ENCODE measurements around the gene MAPKAPK2.

The MAPKAPK2 gene

GRCh38 chr1:206723462-206723804, 38.7 kb downstream of the MAPKAPK2 start:
- no peak overlapping the region for H3K4ac ChIP-seq (ENCODE audit: low read depth, low read length)
- H3K79me1 ChIP-seq (ENCODE audit: low read length), result peaks cover 28% of the 10 kb centered on the region
- H3K4me2 ChIP-seq (ENCODE audit: low read length), result no peak overlapping the region
- H3K23ac ChIP-seq (ENCODE audit: low read length), result no peak overlapping the region
- no peak overlapping the region for H2BK120ac ChIP-seq (ENCODE audit: low read depth, low read length)
- peaks cover 16% of the 10 kb centered on the region for H3K79me2 ChIP-seq (ENCODE audit: control insufficient read depth, insufficient read depth, low read length)
- H3K4me3 ChIP-seq (ENCODE audit: low read length), result no peak overlapping the region
- H4K8ac ChIP-seq (ENCODE audit: low read depth, low read length), result no peak overlapping the region
- H2AK5ac ChIP-seq (ENCODE audit: low read length), result no peak overlapping the region
- no peak overlapping the region for H2BK5ac ChIP-seq (ENCODE audit: low read length)
- no peak for DNase-seq
- no peak overlapping the region for H4K5ac ChIP-seq (ENCODE audit: low read length)
- no peak overlapping the region for H3K9ac ChIP-seq (ENCODE audit: low read length)
- no peaks in the 10 kb centered on the region for H3K27me3 ChIP-seq (ENCODE audit: insufficient read depth, low read length, poor library complexity)
- no peaks in the 10 kb centered on the region for H3K36me3 ChIP-seq (ENCODE audit: control insufficient read depth, insufficient read depth, low read length)
- H2BK15ac ChIP-seq (replicated peaks; ENCODE audit: low read depth), result no peak overlapping the region
- peaks cover 12% of the 10 kb centered on the region for H3K4me1 ChIP-seq (ENCODE audit: control insufficient read depth, low read depth, low read length)
- no CpG with 5 or more reads among the region's 4 CpGs for whole genome bisulfite sequencing (ENCODE audit: extremely low coverage, insufficient coverage, low lambda C conversion rate)
- no peak overlapping the region for H3K27ac ChIP-seq (ENCODE audit: low read depth, low read length)
- no peak overlapping the region for H3K56ac ChIP-seq (ENCODE audit: low read length)
- H3K18ac ChIP-seq (ENCODE audit: low read length), result no peak overlapping the region

GRCh38 chr1:206723805-206724472, 39.2 kb downstream of the MAPKAPK2 start:
- no peak overlapping the region for H2AK5ac ChIP-seq (ENCODE audit: low read length)
- no peaks in the 10 kb centered on the region for H3K27me3 ChIP-seq (ENCODE audit: insufficient read depth, low read length, poor library complexity)
- no peak overlapping the region for H3K18ac ChIP-seq (ENCODE audit: low read length)
- H4K8ac ChIP-seq (ENCODE audit: low read depth, low read length), result no peak overlapping the region
- peak overlapping the region; percentile 17 for H3K56ac ChIP-seq (ENCODE audit: low read length)
- H2BK5ac ChIP-seq (ENCODE audit: low read length), result no peak overlapping the region
- no peak overlapping the region for H2BK15ac ChIP-seq (replicated peaks; ENCODE audit: low read depth)
- no peak overlapping the region for H3K4me3 ChIP-seq (ENCODE audit: low read length)
- H3K79me2 ChIP-seq (ENCODE audit: control insufficient read depth, insufficient read depth, low read length), result peaks cover 16% of the 10 kb centered on the region
- H3K36me3 ChIP-seq (ENCODE audit: control insufficient read depth, insufficient read depth, low read length), result no peaks in the 10 kb centered on the region
- H2BK120ac ChIP-seq (ENCODE audit: low read depth, low read length), result no peak overlapping the region
- no CpG with 5 or more reads among the region's 12 CpGs for WGBS (ENCODE audit: extremely low coverage, insufficient coverage, low lambda C conversion rate)
- peaks cover 12% of the 10 kb centered on the region for H3K4me1 ChIP-seq (ENCODE audit: control insufficient read depth, low read depth, low read length)
- DNase-seq, result peak; percentile 81
- H3K79me1 ChIP-seq (ENCODE audit: low read length), result peaks cover 31% of the 10 kb centered on the region
- no peak overlapping the region for H3K4me2 ChIP-seq (ENCODE audit: low read length)
- H4K5ac ChIP-seq (ENCODE audit: low read length), result no peak overlapping the region
- H3K23ac ChIP-seq (ENCODE audit: low read length), result peak overlapping the region; percentile 53
- H3K9ac ChIP-seq (ENCODE audit: low read length), result no peak overlapping the region
- H3K27ac ChIP-seq (ENCODE audit: low read depth, low read length), result peak overlapping the region; percentile 10
- H3K4ac ChIP-seq (ENCODE audit: low read depth, low read length), result no peak overlapping the region

GRCh38 chr1:206725109-206725963, 40.6 kb downstream of the MAPKAPK2 start:
- Histone ChIP-seq H2BK15ac (replicated peaks; ENCODE audit: low read depth) (no peak overlapping the region), H3K27me3 (ENCODE audit: insufficient read depth, low read length, poor library complexity) (no peaks in the 10 kb centered on the region), H3K18ac (ENCODE audit: low read length) (no peak overlapping the region), H3K36me3 (ENCODE audit: control insufficient read depth, insufficient read depth, low read length) (no peaks in the 10 kb centered on the region), H2BK5ac (ENCODE audit: low read length) (no peak overlapping the region), H3K27ac (ENCODE audit: low read depth, low read length) (no peak overlapping the region), H3K79me2 (ENCODE audit: control insufficient read depth, insufficient read depth, low read length) (peaks cover 11% of the 10 kb centered on the region), H4K5ac (ENCODE audit: low read length) (no peak overlapping the region), H2BK120ac (ENCODE audit: low read depth, low read length) (no peak overlapping the region), H3K23ac (ENCODE audit: low read length) (no peak overlapping the region), H3K4me3 (ENCODE audit: low read length) (no peak overlapping the region), H4K8ac (ENCODE audit: low read depth, low read length) (no peak overlapping the region), H3K4ac (ENCODE audit: low read depth, low read length) (no peak overlapping the region), H3K4me1 (ENCODE audit: control insufficient read depth, low read depth, low read length) (peaks cover 12% of the 10 kb centered on the region), H3K79me1 (ENCODE audit: low read length) (peaks cover 27% of the 10 kb centered on the region), H3K9ac (ENCODE audit: low read length) (no peak overlapping the region), H3K4me2 (ENCODE audit: low read length) (no peak overlapping the region), H2AK5ac (ENCODE audit: low read length) (no peak overlapping the region), H3K56ac (ENCODE audit: low read length) (no peak overlapping the region)
- WGBS (ENCODE audit: extremely low coverage, insufficient coverage, low lambda C conversion rate), result no CpG with 5 or more reads among the region's 9 CpGs
- DNase-seq, result peak; percentile 77

GRCh38 chr1:206727981-206728696, 43.4 kb downstream of the MAPKAPK2 start:
- no peak overlapping the region for H2BK120ac ChIP-seq (ENCODE audit: low read depth, low read length)
- H3K9ac ChIP-seq (ENCODE audit: low read length), result no peak overlapping the region
- no CpG with 5 or more reads among the region's 8 CpGs for WGBS (ENCODE audit: extremely low coverage, insufficient coverage, low lambda C conversion rate)
- H3K4me2 ChIP-seq (ENCODE audit: low read length), result no peak overlapping the region
- peaks cover 8% of the 10 kb centered on the region for H3K79me2 ChIP-seq (ENCODE audit: control insufficient read depth, insufficient read depth, low read length)
- no peak overlapping the region for H3K18ac ChIP-seq (ENCODE audit: low read length)
- H4K5ac ChIP-seq (ENCODE audit: low read length), result no peak overlapping the region
- H3K23ac ChIP-seq (ENCODE audit: low read length), result no peak overlapping the region
- H3K79me1 ChIP-seq (ENCODE audit: low read length), result peaks cover 18% of the 10 kb centered on the region
- no peak overlapping the region for H3K27ac ChIP-seq (ENCODE audit: low read depth, low read length)
- H3K56ac ChIP-seq (ENCODE audit: low read length), result no peak overlapping the region
- DNase-seq, result no peak
- no peak overlapping the region for H2AK5ac ChIP-seq (ENCODE audit: low read length)
- no peak overlapping the region for H3K4me3 ChIP-seq (ENCODE audit: low read length)
- no peaks in the 10 kb centered on the region for H3K36me3 ChIP-seq (ENCODE audit: control insufficient read depth, insufficient read depth, low read length)
- no peak overlapping the region for H2BK15ac ChIP-seq (replicated peaks; ENCODE audit: low read depth)
- H3K4ac ChIP-seq (ENCODE audit: low read depth, low read length), result no peak overlapping the region
- peaks cover 11% of the 10 kb centered on the region for H3K4me1 ChIP-seq (ENCODE audit: control insufficient read depth, low read depth, low read length)
- no peak overlapping the region for H4K8ac ChIP-seq (ENCODE audit: low read depth, low read length)
- no peak overlapping the region for H2BK5ac ChIP-seq (ENCODE audit: low read length)
- no peaks in the 10 kb centered on the region for H3K27me3 ChIP-seq (ENCODE audit: insufficient read depth, low read length, poor library complexity)

- Histone ChIP-seq H3K9ac (ENCODE audit: low read length) (no peak overlapping the region), H2BK15ac (replicated peaks; ENCODE audit: low read depth) (no peak overlapping the region), H3K27ac (ENCODE audit: low read depth, low read length) (no peak overlapping the region), H3K18ac (ENCODE audit: low read length) (no peak overlapping the region), H3K4me3 (ENCODE audit: low read length) (no peak overlapping the region), H3K4me2 (ENCODE audit: low read length) (no peak overlapping the region), H3K23ac (ENCODE audit: low read length) (no peak overlapping the region), H3K56ac (ENCODE audit: low read length) (no peak overlapping the region), H4K8ac (ENCODE audit: low read depth, low read length) (no peak overlapping the region), H3K79me1 (ENCODE audit: low read length) (peaks cover 15% of the 10 kb centered on the region), H3K4ac (ENCODE audit: low read depth, low read length) (no peak overlapping the region), H3K36me3 (ENCODE audit: control insufficient read depth, insufficient read depth, low read length) (no peaks in the 10 kb centered on the region), H2BK120ac (ENCODE audit: low read depth, low read length) (no peak overlapping the region), H3K79me2 (ENCODE audit: control insufficient read depth, insufficient read depth, low read length) (peaks cover 6% of the 10 kb centered on the region), H3K4me1 (ENCODE audit: control insufficient read depth, low read depth, low read length) (peaks cover 6% of the 10 kb centered on the region), H2BK5ac (ENCODE audit: low read length) (no peak overlapping the region), H3K27me3 (ENCODE audit: insufficient read depth, low read length, poor library complexity) (no peaks in the 10 kb centered on the region), H4K5ac (ENCODE audit: low read length) (no peak overlapping the region), H2AK5ac (ENCODE audit: low read length) (no peak overlapping the region)
- DNase-seq, result no peak
- no CpG with 5 or more reads among the region's 9 CpGs for WGBS (ENCODE audit: extremely low coverage, insufficient coverage, low lambda C conversion rate)
These were observed 43.9 kb downstream of the MAPKAPK2 start for GRCh38 chr1:206728697-206728987.

All from mesendoderm (in vitro differentiated cells).